Thymus (tissue), 11 donors: ENCODE results near the gene NIPSNAP3A. TPM values are rescaled to one million over a fixed set of nuclear protein-coding genes. Genes with fewer than 3 reads are reported as not detected.
"Not testable (repeated sequence)": the region's sequence is repeated elsewhere in the genome, so short reads cannot be mapped to it uniquely, and the experiment has no call there.

Experiments
- DNase-seq, 9 donors: peaks; one replicate each; pipeline ENCODE4 v3.0.0-alpha.2; 2013; ENCODE audit warnings: low spot score in 9 of 9, low read depth in 6 of 9, missing footprints in 1 of 9
- H3K27ac ChIP-seq, 2 donors: one replicate each; pipeline ENCODE4 v1.5.1; 2013; ENCODE audit warnings: control low read depth in 1 of 2, low read depth in 1 of 2, low read length in 1 of 2, mild to moderate bottlenecking in 1 of 2, moderate library complexity in 1 of 2
- H3K27me3 ChIP-seq, 2 donors: one replicate each; pipeline ENCODE4 v1.5.1; 2013; ENCODE audit warnings: low read length in 1 of 2; ENCODE audit not compliant: control insufficient read depth in 2 of 2, insufficient read depth in 1 of 2
- H3K36me3 ChIP-seq, 2 donors: one replicate each; pipeline ENCODE4 v1.5.1; 2013; ENCODE audit warnings: low read length in 1 of 2, mild to moderate bottlenecking in 1 of 2, moderate library complexity in 1 of 2; ENCODE audit not compliant: control insufficient read depth in 2 of 2, insufficient read depth in 2 of 2
- H3K4me1 ChIP-seq, 2 donors: one replicate each; pipeline ENCODE4 v1.5.1; 2013; ENCODE audit warnings: low read length in 2 of 2; ENCODE audit not compliant: control insufficient read depth in 2 of 2, insufficient read depth in 2 of 2
- H3K4me3 ChIP-seq, 2 donors: one replicate each; pipeline ENCODE4 v1.5.1; 2013; ENCODE audit warnings: low read length in 2 of 2, control low read depth in 1 of 2, mild to moderate bottlenecking in 1 of 2
- H3K9me3 ChIP-seq, 2 donors: one replicate each; pipeline ENCODE4 v1.5.1; 2013; ENCODE audit warnings: low read length in 1 of 2, mild to moderate bottlenecking in 1 of 2; ENCODE audit not compliant: control insufficient read depth in 2 of 2, insufficient read depth in 1 of 2
- WGBS: extraction: QIAGEN DNeasy Blood & Tissue Kit; methylation state at CpG from one replicate; pipeline ENCODE4 v1.1.7; 2013; 5-methylcytosine and 5-hydroxymethylcytosine counted together
- polyA plus RNA-seq: library from polyadenylated mRNA; stranded (reverse); fragments of 200-250 nt; gene quantifications from one replicate; pipeline ENCODE4 v1.2.3, GENCODE V29; 2013
- total RNA-seq: library from RNA; stranded (reverse); fragments of 120-200 nt; gene quantifications from one replicate; pipeline ENCODE4 v1.2.4, GENCODE V29; 2013
- donor health status: healthy.

The NIPSNAP3A gene
- total and polyA plus RNA-seq, 2 donors: 25.1 to 40.9 TPM

GRCh38 chr9:104767507-104767906 is 20.0 kb downstream of the NIPSNAP3A start:
- Histone ChIP-seq H3K27me3 (no peaks in the 10 kb centered on the region), H3K4me1 (no peaks in the 10 kb centered on the region), H3K4me3 (no peak overlapping the region), H3K9me3 (peaks cover 0 to 3% of the 10 kb centered on the region in 2 donors), H3K27ac (no peak overlapping the region), H3K36me3 (no peaks in the 10 kb centered on the region)
- WGBS: 100% methylated on average over 3 of the region's 3 CpGs
- no peak for DNase-seq

DNA sequence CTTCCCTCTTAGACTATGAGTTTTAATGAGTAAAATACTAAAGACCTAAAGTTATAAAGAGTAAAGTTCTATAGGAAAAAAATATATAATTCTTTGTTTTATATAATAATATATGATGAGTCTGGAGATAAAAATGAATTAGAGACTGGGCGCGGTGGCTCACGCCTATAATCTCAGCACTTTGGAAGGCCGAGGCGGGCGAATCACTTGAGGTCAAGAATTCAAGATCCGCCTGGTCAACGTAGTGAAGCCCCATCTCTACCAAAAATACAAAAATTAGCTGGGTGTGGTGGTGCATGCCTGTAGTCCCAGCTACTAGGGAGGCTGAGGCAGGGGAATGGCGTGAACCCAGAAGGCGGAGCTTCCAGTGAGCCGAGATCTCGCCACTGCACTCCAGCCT is 21.5 kb downstream of the NIPSNAP3A start:
- not testable (repeated sequence) for H3K36me3 ChIP-seq, H3K27me3 ChIP-seq, H3K4me1 ChIP-seq, H3K4me3 ChIP-seq, DNase-seq, H3K9me3 ChIP-seq, H3K27ac ChIP-seq
- WGBS: 98% methylated on average over 12 of the region's 12 CpGs

- Histone ChIP-seq H3K36me3 (no peaks in the 10 kb centered on the region), H3K27me3 (no peaks in the 10 kb centered on the region), H3K4me1 (no peaks in the 10 kb centered on the region), H3K4me3 (no peak overlapping the region), H3K9me3 (no peaks in the 10 kb centered on the region), H3K27ac (no peak overlapping the region)
- no peak for DNase-seq
- 62% methylated on average over 2 of the region's 2 CpGs for WGBS
Measured at GRCh38 chr9:104769655-104770054, 22.2 kb downstream of the NIPSNAP3A start.

DNA sequence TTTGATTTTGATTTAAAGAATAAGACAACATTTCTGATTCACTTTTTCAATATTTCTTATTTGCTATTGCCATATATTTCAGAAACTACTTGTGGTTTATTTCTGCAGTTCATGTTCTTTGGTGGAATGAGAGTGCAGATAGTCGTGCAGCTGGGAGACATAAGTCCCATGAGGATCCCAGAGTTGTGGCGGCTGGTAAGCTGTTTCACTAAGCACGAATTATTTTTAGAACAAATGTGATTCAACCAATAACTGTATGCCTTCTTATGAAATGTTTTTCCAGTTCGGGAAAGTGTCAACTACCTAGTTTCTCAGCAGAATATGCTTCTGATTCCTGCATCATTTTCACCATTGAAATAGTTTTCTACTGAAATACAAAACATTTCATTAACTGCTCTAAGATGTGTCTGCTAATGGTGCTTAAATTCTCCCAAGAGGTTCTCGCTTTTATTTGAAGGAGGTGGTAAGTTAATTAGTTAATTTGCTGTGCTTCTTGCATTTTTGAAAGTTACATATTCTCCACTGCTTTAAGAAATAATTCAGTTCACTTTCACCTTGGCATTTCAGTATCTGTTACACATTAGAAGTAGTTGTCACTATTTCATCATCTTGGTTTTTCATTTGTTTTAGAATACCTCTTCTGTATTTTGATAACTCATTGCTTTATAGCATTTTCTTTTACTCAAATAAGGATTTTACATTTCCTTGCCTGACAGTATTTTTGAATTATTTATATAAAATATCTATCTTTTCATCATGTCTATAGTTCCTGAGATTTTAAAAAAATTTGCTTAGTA is 25.4 kb downstream of the NIPSNAP3A start:
- H3K27me3 ChIP-seq: no peaks in the 10 kb centered on the region
- no peaks in the 10 kb centered on the region for H3K4me1 ChIP-seq
- no peak overlapping the region for H3K27ac ChIP-seq
- no peaks in the 10 kb centered on the region for H3K36me3 ChIP-seq
- DNase-seq: no peak
- H3K9me3 ChIP-seq: no peaks in the 10 kb centered on the region
- 46% methylated on average over 5 of the region's 5 CpGs for WGBS
- H3K4me3 ChIP-seq: no peak overlapping the region

DNA sequence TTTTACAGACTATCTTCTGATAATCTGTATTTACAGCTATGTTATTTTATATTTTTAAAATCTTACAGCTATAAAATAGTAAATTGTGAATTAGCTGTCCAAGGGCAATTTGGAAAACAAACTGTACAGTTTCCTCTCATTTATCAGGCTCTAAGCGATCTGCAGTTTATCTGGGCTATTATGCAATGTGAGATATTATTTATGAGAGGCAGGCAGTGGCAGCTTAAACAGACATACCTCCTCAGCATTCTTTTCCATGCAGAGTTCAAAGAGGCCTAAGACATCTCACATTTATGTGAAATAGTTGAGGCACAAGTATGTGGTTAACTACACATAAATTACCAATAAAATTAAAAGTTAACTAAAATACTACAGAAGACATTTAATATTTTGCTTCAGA is 26.6 kb downstream of the NIPSNAP3A start:
- H3K27me3 ChIP-seq: no peaks in the 10 kb centered on the region
- WGBS: 97% methylated on average over 1 of the region's 1 CpG
- no peaks in the 10 kb centered on the region for H3K4me1 ChIP-seq
- no peak for DNase-seq
- no peaks in the 10 kb centered on the region for H3K36me3 ChIP-seq
- H3K4me3 ChIP-seq: no peak overlapping the region
- no peak overlapping the region for H3K27ac ChIP-seq
- H3K9me3 ChIP-seq: no peaks in the 10 kb centered on the region

GRCh38 chr9:104774831-104775573 is 27.5 kb downstream of the NIPSNAP3A start:
- no peaks in the 10 kb centered on the region for H3K36me3 ChIP-seq
- no peaks in the 10 kb centered on the region for H3K4me1 ChIP-seq
- no peak for DNase-seq
- H3K27ac ChIP-seq: no peak overlapping the region
- H3K9me3 ChIP-seq: no peaks in the 10 kb centered on the region
- no peaks in the 10 kb centered on the region for H3K27me3 ChIP-seq
- WGBS: 92% methylated on average over 11 of the region's 11 CpGs
- H3K4me3 ChIP-seq: no peak overlapping the region

GRCh38 chr9:104775574-104775936 is 28.1 kb downstream of the NIPSNAP3A start:
- Histone ChIP-seq H3K27me3 (no peaks in the 10 kb centered on the region), H3K36me3 (no peaks in the 10 kb centered on the region), H3K27ac (no peak overlapping the region), H3K4me3 (no peak overlapping the region), H3K9me3 (no peaks in the 10 kb centered on the region), H3K4me1 (no peaks in the 10 kb centered on the region)
- no peak for DNase-seq

DNA sequence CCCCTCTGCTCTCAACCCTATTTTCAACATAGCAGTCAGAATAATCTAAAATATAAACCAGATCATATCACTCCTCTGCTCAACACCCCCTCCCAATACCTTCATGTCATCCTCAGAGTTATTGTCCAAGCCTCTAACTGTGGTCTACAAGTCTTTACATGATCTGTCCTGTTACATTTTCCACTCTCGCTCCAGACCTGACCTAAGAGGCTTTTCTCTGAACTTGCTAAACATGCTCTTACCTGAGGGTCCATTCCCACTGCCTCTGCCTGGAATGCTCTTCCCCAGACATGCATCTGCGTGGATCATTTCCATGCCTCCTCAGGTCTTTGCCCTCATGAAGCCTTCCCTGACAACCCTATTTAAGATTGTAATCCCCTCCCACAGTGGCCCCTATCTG is 28.5 kb downstream of the NIPSNAP3A start:
- Histone ChIP-seq H3K36me3 (no peaks in the 10 kb centered on the region), H3K27me3 (no peaks in the 10 kb centered on the region), H3K4me3 (no peak overlapping the region), H3K4me1 (no peaks in the 10 kb centered on the region), H3K9me3 (no peaks in the 10 kb centered on the region), H3K27ac (no peak overlapping the region)
- no peak for DNase-seq
- WGBS: 100% methylated on average over 2 of the region's 2 CpGs

GRCh38 chr9:104776797-104777196 is 29.3 kb downstream of the NIPSNAP3A start:
- DNase-seq: no peak
- Histone ChIP-seq H3K9me3 (no peaks in the 10 kb centered on the region), H3K27me3 (no peaks in the 10 kb centered on the region), H3K36me3 (no peaks in the 10 kb centered on the region), H3K4me3 (no peak overlapping the region), H3K4me1 (no peaks in the 10 kb centered on the region), H3K27ac (no peak overlapping the region)
- 94% methylated on average over 1 of the region's 1 CpG for WGBS
